ENCODE measurements around the gene DTWD2.

Gene DTWD2

DNA sequence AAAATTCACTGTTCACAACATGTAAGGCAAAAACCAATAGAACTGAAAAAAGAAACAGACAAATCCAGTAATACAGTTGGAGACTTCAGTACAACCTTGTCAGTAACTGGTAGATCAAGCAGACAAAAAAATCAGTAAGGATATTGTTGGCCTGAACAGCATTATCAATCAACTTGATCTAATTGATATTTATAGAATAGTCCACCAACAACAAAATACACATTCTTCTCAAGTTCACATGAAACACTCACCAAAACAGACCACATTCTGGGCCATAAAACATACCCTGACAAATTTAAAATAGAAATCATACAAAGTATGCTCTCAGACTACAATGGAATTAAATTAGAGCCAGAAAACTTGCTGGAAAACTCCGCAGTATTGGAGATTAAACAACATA is 56.8 kb downstream of the DTWD2 start:
- Histone ChIP-seq H4K20me1 (ENCODE audit: insufficient read depth, low read length, poor library complexity, severe bottlenecking) (no peaks in the 10 kb centered on the region), H3K4me3 (ENCODE audit: low read length, poor library complexity, severe bottlenecking) (no peak overlapping the region), H3K79me2 (ENCODE audit: insufficient read depth, low read length) (no peaks in the 10 kb centered on the region), H3K27me3 (ENCODE audit: insufficient read depth, low read length, poor library complexity, severe bottlenecking) (no peaks in the 10 kb centered on the region), H3K9me2 (replicated peaks; ENCODE audit: low read depth, low read length) (no peaks in the 10 kb centered on the region), H3K9ac (ENCODE audit: low read depth, low read length, poor library complexity, severe bottlenecking) (no peak overlapping the region), H3F3A (ENCODE audit: low read depth) (no peaks in the 10 kb centered on the region), H3K4me2 (ENCODE audit: low read depth, low read length, poor library complexity, severe bottlenecking) (no peak overlapping the region), H2AFZ (ENCODE audit: low read length) (no peak overlapping the region), H3K9me3 (ENCODE audit: insufficient read depth, low read depth, low read length) (no peaks in the 10 kb centered on the region), H3K36me3 (ENCODE audit: insufficient read depth, low read length) (no peaks in the 10 kb centered on the region), H3K4me1 (ENCODE audit: insufficient read depth, low read length, poor library complexity, severe bottlenecking) (no peaks in the 10 kb centered on the region)
- TF ChIP-seq EZH2phosphoT487 (IDR thresholded peaks at IDR 0.05; ENCODE audit: borderline replicate concordance) = no peak
- TF ChIP-seq, protein P1, sequence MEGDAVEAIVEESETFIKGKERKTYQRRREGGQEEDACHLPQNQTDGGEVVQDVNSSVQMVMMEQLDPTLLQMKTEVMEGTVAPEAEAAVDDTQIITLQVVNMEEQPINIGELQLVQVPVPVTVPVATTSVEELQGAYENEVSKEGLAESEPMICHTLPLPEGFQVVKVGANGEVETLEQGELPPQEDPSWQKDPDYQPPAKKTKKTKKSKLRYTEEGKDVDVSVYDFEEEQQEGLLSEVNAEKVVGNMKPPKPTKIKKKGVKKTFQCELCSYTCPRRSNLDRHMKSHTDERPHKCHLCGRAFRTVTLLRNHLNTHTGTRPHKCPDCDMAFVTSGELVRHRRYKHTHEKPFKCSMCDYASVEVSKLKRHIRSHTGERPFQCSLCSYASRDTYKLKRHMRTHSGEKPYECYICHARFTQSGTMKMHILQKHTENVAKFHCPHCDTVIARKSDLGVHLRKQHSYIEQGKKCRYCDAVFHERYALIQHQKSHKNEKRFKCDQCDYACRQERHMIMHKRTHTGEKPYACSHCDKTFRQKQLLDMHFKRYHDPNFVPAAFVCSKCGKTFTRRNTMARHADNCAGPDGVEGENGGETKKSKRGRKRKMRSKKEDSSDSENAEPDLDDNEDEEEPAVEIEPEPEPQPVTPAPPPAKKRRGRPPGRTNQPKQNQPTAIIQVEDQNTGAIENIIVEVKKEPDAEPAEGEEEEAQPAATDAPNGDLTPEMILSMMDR (conservative IDR thresholded peaks at IDR 0.05; ENCODE audit: low read length) = no peak

DNA sequence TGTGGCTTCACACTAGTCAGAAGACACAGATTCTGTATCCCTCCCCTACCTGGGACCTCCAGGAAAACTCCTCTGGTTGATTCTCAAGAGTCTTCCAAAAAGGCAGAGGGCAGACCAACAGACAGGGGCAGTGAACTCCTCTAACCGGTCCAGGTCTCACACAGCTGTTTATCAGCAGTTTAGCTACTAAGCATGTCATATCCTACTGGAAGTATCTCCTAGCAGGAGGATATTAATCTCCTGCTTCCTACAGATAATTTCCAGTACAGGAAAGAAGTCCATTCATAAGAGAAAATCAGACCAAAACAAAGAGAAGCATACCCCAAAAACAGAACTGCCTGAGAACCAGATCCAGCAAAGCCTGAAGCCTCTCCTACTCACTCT is 64.3 kb downstream of the DTWD2 start:
- no peaks in the 10 kb centered on the region for H3K79me2 ChIP-seq (ENCODE audit: insufficient read depth, low read length)
- H3K9me3 ChIP-seq (ENCODE audit: insufficient read depth, low read depth, low read length) = no peaks in the 10 kb centered on the region
- H3K4me3 ChIP-seq (ENCODE audit: low read length, poor library complexity, severe bottlenecking) = no peak overlapping the region
- no peaks in the 10 kb centered on the region for H4K20me1 ChIP-seq (ENCODE audit: insufficient read depth, low read length, poor library complexity, severe bottlenecking)
- H2AFZ ChIP-seq (ENCODE audit: low read length) = no peak overlapping the region
- TF ChIP-seq EZH2phosphoT487 (IDR thresholded peaks at IDR 0.05; ENCODE audit: borderline replicate concordance) = no peak
- TF ChIP-seq, protein P1 (conservative IDR thresholded peaks at IDR 0.05; ENCODE audit: low read length) = no peak
- H3K4me1 ChIP-seq (ENCODE audit: insufficient read depth, low read length, poor library complexity, severe bottlenecking) = no peaks in the 10 kb centered on the region
- H3K9me2 ChIP-seq (replicated peaks; ENCODE audit: low read depth, low read length) = no peaks in the 10 kb centered on the region
- H3K4me2 ChIP-seq (ENCODE audit: low read depth, low read length, poor library complexity, severe bottlenecking) = no peak overlapping the region
- no peaks in the 10 kb centered on the region for H3K27me3 ChIP-seq (ENCODE audit: insufficient read depth, low read length, poor library complexity, severe bottlenecking)
- H3K9ac ChIP-seq (ENCODE audit: low read depth, low read length, poor library complexity, severe bottlenecking) = no peak overlapping the region
- H3K36me3 ChIP-seq (ENCODE audit: insufficient read depth, low read length) = no peaks in the 10 kb centered on the region
- no peaks in the 10 kb centered on the region for H3F3A ChIP-seq (ENCODE audit: low read depth)

DNA sequence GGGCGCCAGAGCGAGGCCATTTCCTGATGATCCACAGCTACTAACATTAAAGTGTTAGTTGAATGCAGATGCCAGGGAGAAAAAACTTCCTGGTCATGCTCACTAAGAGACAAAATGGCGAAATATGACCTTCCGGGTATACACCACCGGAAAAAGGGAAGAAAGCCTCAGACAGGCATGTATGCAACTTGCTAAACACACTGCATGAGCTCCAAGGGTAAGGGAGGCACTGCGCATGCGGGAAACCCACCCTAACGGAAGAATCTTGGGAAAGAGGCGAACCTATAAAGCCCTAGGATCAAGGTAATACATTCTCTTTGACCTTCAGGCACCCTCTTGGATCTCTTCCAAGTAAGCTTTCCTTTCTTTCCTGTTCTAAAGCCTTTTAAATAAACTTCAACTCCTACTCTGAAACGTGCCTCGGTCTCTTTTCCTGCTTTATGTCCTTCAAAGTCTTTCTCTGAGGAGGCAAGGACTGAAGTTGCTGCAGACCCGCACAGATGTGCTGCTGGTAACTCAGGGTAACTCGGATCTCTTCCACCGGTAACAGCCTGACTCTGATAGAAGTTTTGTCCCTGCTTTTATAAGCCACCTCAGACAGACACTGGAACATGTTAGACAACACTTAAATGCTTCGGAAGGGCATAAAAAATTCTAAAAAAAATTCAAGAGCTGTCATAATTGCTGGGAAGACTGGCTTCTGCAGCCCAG is 64.9 kb downstream of the DTWD2 start:
- Histone ChIP-seq H3K79me2 (ENCODE audit: insufficient read depth, low read length) (no peaks in the 10 kb centered on the region), H3K4me3 (ENCODE audit: low read length, poor library complexity, severe bottlenecking) (no peak overlapping the region), H3K9ac (ENCODE audit: low read depth, low read length, poor library complexity, severe bottlenecking) (no peak overlapping the region), H3F3A (ENCODE audit: low read depth) (no peaks in the 10 kb centered on the region), H4K20me1 (ENCODE audit: insufficient read depth, low read length, poor library complexity, severe bottlenecking) (no peaks in the 10 kb centered on the region), H3K27me3 (ENCODE audit: insufficient read depth, low read length, poor library complexity, severe bottlenecking) (no peaks in the 10 kb centered on the region), H3K36me3 (ENCODE audit: insufficient read depth, low read length) (no peaks in the 10 kb centered on the region), H3K9me2 (replicated peaks; ENCODE audit: low read depth, low read length) (no peaks in the 10 kb centered on the region), H3K9me3 (ENCODE audit: insufficient read depth, low read depth, low read length) (no peaks in the 10 kb centered on the region), H2AFZ (ENCODE audit: low read length) (no peak overlapping the region), H3K4me1 (ENCODE audit: insufficient read depth, low read length, poor library complexity, severe bottlenecking) (no peaks in the 10 kb centered on the region), H3K4me2 (ENCODE audit: low read depth, low read length, poor library complexity, severe bottlenecking) (no peak overlapping the region)
- no peak for TF ChIP-seq EZH2phosphoT487 (IDR thresholded peaks at IDR 0.05; ENCODE audit: borderline replicate concordance)
- TF ChIP-seq, protein P1 (conservative IDR thresholded peaks at IDR 0.05; ENCODE audit: low read length) = no peak
